ENCODE data around the gene ME3.

DNA sequence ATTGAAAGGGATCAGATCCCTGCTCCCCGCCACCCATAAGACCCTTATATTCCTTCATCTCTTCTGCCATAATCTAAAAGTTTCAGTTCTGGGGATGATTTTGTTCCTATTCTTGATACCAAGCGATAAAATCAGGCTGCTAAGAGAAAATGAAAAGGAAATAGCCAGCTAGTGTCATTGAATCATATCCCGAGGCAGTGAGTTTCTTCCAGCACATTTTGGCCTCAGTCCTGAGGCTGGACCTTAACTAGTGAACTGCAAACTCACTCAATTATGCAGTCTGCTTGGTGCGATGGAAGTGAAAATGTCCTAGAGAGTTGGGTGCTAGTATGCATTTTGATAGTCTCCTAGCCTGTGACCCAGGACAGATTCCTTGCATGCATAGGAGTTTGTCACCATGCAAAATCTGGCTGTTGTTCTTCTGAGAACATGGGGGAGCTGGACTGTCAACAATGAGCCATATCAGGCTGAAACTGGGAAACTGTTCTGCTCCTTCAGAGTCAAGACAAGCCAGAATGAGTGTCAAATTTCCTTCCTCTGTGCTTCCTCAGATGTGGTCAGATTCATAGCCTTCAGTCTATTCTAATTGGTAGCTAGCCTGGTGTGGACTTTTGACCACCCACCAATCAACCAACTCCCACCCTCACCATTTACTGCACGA is 194.8 kb downstream of the ME3 start:
- TF ChIP-seq EZH2phosphoT487 (IDR thresholded peaks at IDR 0.05; ENCODE audit: insufficient read depth, low read depth) (no peak), EZH2 (IDR thresholded peaks at IDR 0.05; ENCODE audit: insufficient read depth, poor library complexity, severe bottlenecking) (no peak)

All from GM23248 (cell line).